ENCODE measurements around the gene SIPA1L3.

Gene SIPA1L3

GRCh38 chr19:37999309-38000213 lies 92.6 kb downstream of the SIPA1L3 start:
- DNase-seq = no peak

GRCh38 chr19:38001158-38001781 lies 94.3 kb downstream of the SIPA1L3 start:
- no peak for DNase-seq

GRCh38 chr19:38003438-38004185 lies 96.6 kb downstream of the SIPA1L3 start:
- DNase-seq = peak; percentile 26

GRCh38 chr19:38004186-38004520 lies 97.1 kb downstream of the SIPA1L3 start:
- DNase-seq = no peak

- DNase-seq = peak; percentile 88
Observed at GRCh38 chr19:38004521-38005223, 97.7 kb downstream of the SIPA1L3 start.

GRCh38 chr19:38005224-38005614 lies 98.2 kb downstream of the SIPA1L3 start:
- DNase-seq = no peak

- no peak for DNase-seq
Observed at GRCh38 chr19:38006361-38007045, 99.5 kb downstream of the SIPA1L3 start.

GRCh38 chr19:38009650-38010242 lies 102.7 kb downstream of the SIPA1L3 start:
- no peak for DNase-seq

- no peak for DNase-seq
Observed at GRCh38 chr19:38011426-38011825, 104.4 kb downstream of the SIPA1L3 start.

GRCh38 chr19:38012290-38012689 lies 105.3 kb downstream of the SIPA1L3 start:
- DNase-seq = no peak

- DNase-seq = no peak
Observed at GRCh38 chr19:38012944-38013343, 105.9 kb downstream of the SIPA1L3 start.

- DNase-seq = no peak
Observed at GRCh38 chr19:38013913-38014580, 107.0 kb downstream of the SIPA1L3 start.

GRCh38 chr19:38015216-38015615 lies 108.2 kb downstream of the SIPA1L3 start:
- no peak for DNase-seq

- DNase-seq = no peak
Observed at GRCh38 chr19:38015761-38016160, 108.8 kb downstream of the SIPA1L3 start.

GRCh38 chr19:38017401-38018151 lies 110.6 kb downstream of the SIPA1L3 start:
- no peak for DNase-seq

- no peak for DNase-seq
Observed at GRCh38 chr19:38018694-38019395, 111.8 kb downstream of the SIPA1L3 start.

- DNase-seq = no peak
Observed at GRCh38 chr19:38019396-38019724, 112.4 kb downstream of the SIPA1L3 start.

GRCh38 chr19:38020311-38020710 lies 113.3 kb downstream of the SIPA1L3 start:
- DNase-seq = no peak

- DNase-seq = no peak
Observed at GRCh38 chr19:38021352-38021751, 114.3 kb downstream of the SIPA1L3 start.

Measured in inflammatory macrophage treated with lipopolysaccharide for 4 hours (primary cell).